Endothelial cell of umbilical vein (primary cell): ENCODE measurements around the gene TNFRSF12A. TPM values are rescaled to one million over a fixed set of nuclear protein-coding genes. Genes with fewer than 3 reads are reported as not detected.

Source experiments
- BruUV-seq: library from RNA; stranded (reverse); fragments of 400-500 nt; replicated peaks from 2 replicates; lab custom pipeline; 2021; lab: Mats Ljungman, UMichigan
- CTCF ChIA-PET: fragments of 300-600, 350-600 bp; sonication (Branson Sonifier 250); formaldehyde crosslinking; loops from one replicate; lab custom pipeline; 2021; ENCODE audit warnings: antibody characterized with exemption, inconsistent platforms; lab: Charles Lee
- POLR2A ChIA-PET: fragments of 300-600, 350-600 bp; sonication (Branson Sonifier 250); formaldehyde crosslinking; loops from one replicate; lab custom pipeline; 2021; ENCODE audit warnings: antibody characterized with exemption, inconsistent platforms; lab: Charles Lee
- DNase-seq: peaks from one replicate; pipeline ENCODE4 v3.0.0-alpha.2; 2011; ENCODE audit warnings: low read depth, low spot score
- FAIRE-seq: peaks from 2 replicates; lab custom pipeline; 2011; peaks lifted over from hg19 to GRCh38; lab: Jason Lieb, UNC
- H2AFZ ChIP-seq: 2 replicates; pipeline ENCODE4 v1.6.0; 2012; ENCODE audit warnings: low read depth, low read length, control low read depth, inconsistent platforms
- H3K27ac ChIP-seq: 2 replicates; pipeline ENCODE4 v1.5.1; 2011; ENCODE audit warnings: low read depth, mild to moderate bottlenecking, control low read depth, low read length, moderate library complexity; ENCODE audit not compliant: insufficient read depth
- H3K27me3 ChIP-seq, 2 experiments: 2 replicates each; pipeline versions ENCODE4 v1.6.0 to v1.6.1; 2011; ENCODE audit warnings: low read length in 2 of 2, mixed read lengths in 1 of 2; ENCODE audit not compliant: control insufficient read depth in 2 of 2, insufficient read depth in 2 of 2
- H3K36me3 ChIP-seq, 2 experiments: 2 replicates in 1 of 2; 3 replicates in 1 of 2; pipeline ENCODE4 v1.5.1; 2011; ENCODE audit warnings: low read length in 2 of 2, mild to moderate bottlenecking in 1 of 2, moderate library complexity in 1 of 2; ENCODE audit not compliant: control insufficient read depth in 2 of 2, insufficient read depth in 2 of 2; ENCODE audit errors: extremely low read depth in 1 of 2
- H3K4me1 ChIP-seq: 3 replicates; pipeline ENCODE4 v1.5.1; 2011; ENCODE audit warnings: mild to moderate bottlenecking, low read length; ENCODE audit not compliant: control insufficient read depth, insufficient read depth; ENCODE audit errors: extremely low read depth
- H3K4me2 ChIP-seq: 2 replicates; pipeline ENCODE4 v1.6.1; 2011; ENCODE audit warnings: low read length, control low read depth, mixed read lengths; ENCODE audit not compliant: insufficient read depth
- H3K4me3 ChIP-seq, 3 experiments: fragments of 200-600 bp in 1 of 3; sonication (generic), shearing (Covaris generic) in 1 of 3; replicated peaks in 1 of 3; 2 replicates each; pipeline ENCODE4 v1.5.1; 2011 to 2016; ENCODE audit warnings: control low read depth in 3 of 3, low read length in 3 of 3, mild to moderate bottlenecking in 2 of 3, inconsistent platforms in 1 of 3, low read depth in 1 of 3, moderate library complexity in 1 of 3; ENCODE audit not compliant: insufficient read depth in 1 of 3
- H3K79me2 ChIP-seq: 2 replicates; pipeline ENCODE4 v1.6.0; 2012; ENCODE audit warnings: low read length, inconsistent platforms; ENCODE audit not compliant: control insufficient read depth, insufficient read depth
- H3K9ac ChIP-seq: replicated peaks from 2 replicates; pipeline ENCODE3; 2011; ENCODE audit warnings: low read length, control low read depth; ENCODE audit not compliant: insufficient read depth; ENCODE audit errors: extremely low read depth
- H3K9me1 ChIP-seq: replicated peaks from 3 replicates; pipeline ENCODE4 v1.6.0; 2011; ENCODE audit warnings: mild to moderate bottlenecking, low read length; ENCODE audit not compliant: control insufficient read depth, insufficient read depth; ENCODE audit errors: extremely low read depth
- H3K9me3 ChIP-seq: replicated peaks from 2 replicates; pipeline ENCODE4 v1.5.1; 2012; ENCODE audit warnings: low read length, inconsistent platforms; ENCODE audit not compliant: control insufficient read depth, insufficient read depth
- H4K20me1 ChIP-seq: replicated peaks from 2 replicates; pipeline ENCODE3; 2011; ENCODE audit warnings: mild to moderate bottlenecking, low read length; ENCODE audit not compliant: control insufficient read depth, insufficient read depth; ENCODE audit errors: extremely low read depth
- EZH2 ChIP-seq: IDR thresholded peaks from 2 replicates; pipeline ENCODE4 v1.6.1; 2012; ENCODE audit warnings: borderline replicate concordance, low read depth, mild to moderate bottlenecking, moderate library complexity, low read length, inconsistent platforms; ENCODE audit not compliant: severe bottlenecking
- FOS ChIP-seq: IDR thresholded peaks from 2 replicates; pipeline ENCODE4 v1.6.1; 2011; ENCODE audit warnings: mild to moderate bottlenecking, low read length, moderate library complexity, borderline replicate concordance; ENCODE audit not compliant: insufficient read depth
- GATA2 ChIP-seq: IDR thresholded peaks from 2 replicates; pipeline ENCODE4 v1.7.0; 2011; ENCODE audit warnings: low read depth, mild to moderate bottlenecking, moderate library complexity, mixed read lengths, low read length; ENCODE audit not compliant: insufficient read length, insufficient read depth
- JUN ChIP-seq: IDR thresholded peaks from 2 replicates; pipeline ENCODE4 v1.6.1; 2011; ENCODE audit warnings: borderline replicate concordance, low read depth; ENCODE audit not compliant: insufficient read length, insufficient read depth
- MYC ChIP-seq: IDR thresholded peaks from one replicate; pipeline ENCODE4 v1.6.1; 2011; ENCODE audit warnings: mild to moderate bottlenecking, low read depth, low read length
- POLR2A ChIP-seq: IDR thresholded peaks from 2 replicates; pipeline ENCODE4 v1.6.1; 2012; ENCODE audit warnings: low read depth, mild to moderate bottlenecking, control low read depth, low read length
- POLR2AphosphoS5 ChIP-seq: IDR thresholded peaks from 2 replicates; pipeline ENCODE4 v1.6.1; 2012; ENCODE audit warnings: low read depth, mild to moderate bottlenecking, control low read depth, low read length, moderate library complexity; ENCODE audit not compliant: insufficient read depth
- dilution Hi-C: fragments of 300-500 bp; cut with MboI; formaldehyde crosslinking; loops from one replicate; pipeline ENCODE4 v1.15.0; 2019; ENCODE audit warnings: low sequenced_read_pairs; ENCODE audit not compliant: extremely low pct_ligation_motif_present
- intact Hi-C: fragments of 100-400 bp; cut with micrococcal nuclease; formaldehyde crosslinking; loops from one replicate; pipeline ENCODE4 v1.10.0; 2022
- polyA plus RNA-seq, 4 experiments: library from polyadenylated mRNA; depleted of rRNA in 3 of 4; stranded (reverse) in 3 of 4; unstranded in 1 of 4; fragments of >200 nt; gene quantifications; 2 replicates each; pipeline versions ENCODE4 v1.2.1 to v1.2.3, GENCODE V29; 2011 to 2012; ENCODE audit warnings: missing spikeins in 1 of 4
- total RNA-seq: library from RNA; stranded (reverse); gene quantifications from 2 replicates; pipeline ENCODE4 v1.2.3, GENCODE V29; 2021
- TF ChIP-seq, protein P1 (sequence below), 2 donors: IDR thresholded peaks; 1 replicate in 1 of 2; 2 replicates in 1 of 2; pipeline ENCODE4 v1.5.1; 2011; ENCODE audit warnings: low read length in 2 of 2, mild to moderate bottlenecking in 2 of 2, moderate library complexity in 2 of 2, control low read depth in 1 of 2, inconsistent platforms in 1 of 2, low read depth in 1 of 2; ENCODE audit not compliant: insufficient read depth in 1 of 2; ENCODE audit errors: extremely low read depth in 1 of 2
- TF ChIP-seq, protein P2 (sequence below): IDR thresholded peaks from 2 replicates; pipeline ENCODE4 v1.6.1; 2011; ENCODE audit not compliant: insufficient read depth, insufficient read length

TNFRSF12A gene
- total and polyA plus RNA-seq, 2 donors (not counting 3 experiments of a cell fraction or from before 2014, with no cell fraction given) = 162 to 187 TPM

DNA sequence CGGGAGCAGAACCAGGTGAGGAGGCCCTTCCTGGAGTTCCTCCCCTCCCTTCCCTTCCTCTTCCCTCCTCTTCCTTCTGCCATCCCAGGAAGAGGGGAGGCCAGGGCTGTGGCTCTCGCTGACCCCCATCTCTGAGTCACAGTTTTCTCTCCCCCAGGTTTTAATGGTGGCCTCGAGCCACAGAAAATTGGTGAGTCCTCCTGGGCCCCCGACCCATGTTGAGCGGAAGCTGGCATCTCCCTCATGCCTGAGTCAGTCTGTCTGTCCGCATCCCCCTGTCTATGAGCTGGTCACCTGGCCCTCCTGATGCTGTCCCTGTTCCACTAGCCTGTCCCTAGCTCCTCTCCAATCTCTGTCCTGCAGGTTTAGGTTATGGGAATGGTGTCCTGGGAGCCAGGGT, 20.2 kb upstream of the TNFRSF12A start:
- no peaks in the 10 kb centered on the region for H3K27me3 ChIP-seq
- no peak for FAIRE-seq
- H3K27ac ChIP-seq = no peak overlapping the region
- H3K9ac ChIP-seq = no peak overlapping the region
- intact Hi-C loops = no loop called here
- TF ChIP-seq JUN (no peak), FOS (no peak)
- DNase-seq = no peak
- H2AFZ ChIP-seq = no peak overlapping the region
- H3K9me1 ChIP-seq = no peaks in the 10 kb centered on the region
- H3K4me1 ChIP-seq = peaks cover 2% of the 10 kb centered on the region
- H3K4me3 ChIP-seq = no peak overlapping the region
- ChIA-PET CTCF (interaction anchor here (2.2 to 2.5 kb wide), 2 partner anchors 28 to 32 kb away, joined by 12 to 13 read pairs; no protein-coding TSS in a partner anchor), POLR2A (interaction anchor here (0.5 kb wide), 1 partner anchor 48 kb away, joined by 3 read pairs; no protein-coding TSS in a partner anchor)
- no TSS peak for BruUV-seq
- H3K79me2 ChIP-seq = no peaks in the 10 kb centered on the region
- dilution Hi-C loops = no loop called here
- no peaks in the 10 kb centered on the region for H3K36me3 ChIP-seq
- H4K20me1 ChIP-seq = no peaks in the 10 kb centered on the region
- no peak overlapping the region for H3K4me2 ChIP-seq
- no peaks in the 10 kb centered on the region for H3K9me3 ChIP-seq

DNA sequence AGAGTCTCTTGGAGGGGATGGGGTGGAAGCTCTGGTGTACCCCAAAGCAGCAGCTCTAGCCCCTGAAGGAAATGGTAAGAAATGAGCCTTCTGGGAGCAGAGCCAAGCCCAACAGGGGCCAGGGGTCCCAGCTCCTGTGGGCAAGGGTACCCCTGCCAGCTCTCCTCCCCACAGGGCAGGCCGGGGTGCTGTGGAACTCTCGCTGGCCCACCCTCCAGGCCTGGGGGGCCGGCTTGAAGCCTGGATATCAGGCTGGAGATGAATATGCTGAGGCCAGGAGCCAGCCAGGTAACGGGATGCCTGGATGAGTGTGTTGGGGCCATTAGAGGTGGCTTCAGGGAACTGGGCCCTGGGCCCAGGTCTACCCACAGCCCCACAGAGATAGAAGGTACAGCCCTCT, 19.6 kb upstream of the TNFRSF12A start:
- no peaks in the 10 kb centered on the region for H3K79me2 ChIP-seq
- no peak for TF ChIP-seq EZH2
- no peak for TF ChIP-seq MYC
- no peak for TF ChIP-seq POLR2A
- TF ChIP-seq GATA2 = no peak
- TF ChIP-seq, protein P1, sequence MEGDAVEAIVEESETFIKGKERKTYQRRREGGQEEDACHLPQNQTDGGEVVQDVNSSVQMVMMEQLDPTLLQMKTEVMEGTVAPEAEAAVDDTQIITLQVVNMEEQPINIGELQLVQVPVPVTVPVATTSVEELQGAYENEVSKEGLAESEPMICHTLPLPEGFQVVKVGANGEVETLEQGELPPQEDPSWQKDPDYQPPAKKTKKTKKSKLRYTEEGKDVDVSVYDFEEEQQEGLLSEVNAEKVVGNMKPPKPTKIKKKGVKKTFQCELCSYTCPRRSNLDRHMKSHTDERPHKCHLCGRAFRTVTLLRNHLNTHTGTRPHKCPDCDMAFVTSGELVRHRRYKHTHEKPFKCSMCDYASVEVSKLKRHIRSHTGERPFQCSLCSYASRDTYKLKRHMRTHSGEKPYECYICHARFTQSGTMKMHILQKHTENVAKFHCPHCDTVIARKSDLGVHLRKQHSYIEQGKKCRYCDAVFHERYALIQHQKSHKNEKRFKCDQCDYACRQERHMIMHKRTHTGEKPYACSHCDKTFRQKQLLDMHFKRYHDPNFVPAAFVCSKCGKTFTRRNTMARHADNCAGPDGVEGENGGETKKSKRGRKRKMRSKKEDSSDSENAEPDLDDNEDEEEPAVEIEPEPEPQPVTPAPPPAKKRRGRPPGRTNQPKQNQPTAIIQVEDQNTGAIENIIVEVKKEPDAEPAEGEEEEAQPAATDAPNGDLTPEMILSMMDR (IDR thresholded peaks at IDR 0.05; ENCODE audit: extremely low read depth in 1 of 2, insufficient read depth in 1 of 2, low read depth in 1 of 2, low read length in 2 of 2) = no peak
- TF ChIP-seq, protein P2, sequence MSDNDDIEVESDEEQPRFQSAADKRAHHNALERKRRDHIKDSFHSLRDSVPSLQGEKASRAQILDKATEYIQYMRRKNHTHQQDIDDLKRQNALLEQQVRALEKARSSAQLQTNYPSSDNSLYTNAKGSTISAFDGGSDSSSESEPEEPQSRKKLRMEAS = no peak
- no peak for TF ChIP-seq POLR2AphosphoS5
- TF ChIP-seq FOS = no peak
- no peak for TF ChIP-seq JUN
- H3K27me3 ChIP-seq = no peaks in the 10 kb centered on the region
- BruUV-seq = no TSS peak
- ChIA-PET CTCF (interaction anchor here (1.1 to 2.5 kb wide), 3 partner anchors 27 to 129 kb away, joined by 4 to 13 read pairs (median 12); no protein-coding TSS in a partner anchor), POLR2A (interaction anchor here (0.5 kb wide), 1 partner anchor 48 kb away, joined by 3 read pairs; no protein-coding TSS in a partner anchor)
- intact Hi-C loops (no loop called here), dilution Hi-C loops (no loop called here)
- H3K4me2 ChIP-seq = no peak overlapping the region
- no peaks in the 10 kb centered on the region for H3K9me3 ChIP-seq
- H3K4me1 ChIP-seq = peaks cover 3% of the 10 kb centered on the region
- no peak overlapping the region for H3K27ac ChIP-seq
- FAIRE-seq = no peak
- H2AFZ ChIP-seq = no peak overlapping the region
- no peaks in the 10 kb centered on the region for H4K20me1 ChIP-seq
- no peaks in the 10 kb centered on the region for H3K9me1 ChIP-seq
- H3K4me3 ChIP-seq = no peak overlapping the region
- DNase-seq = no peak
- H3K9ac ChIP-seq = no peak overlapping the region
- H3K36me3 ChIP-seq = no peaks in the 10 kb centered on the region
